Fibroblast of the conjunctiva (primary cell): Measurements from ENCODE around the gene IL34.

Experiments used
- DNase-seq: peaks from one replicate; pipeline ENCODE4 v3.0.0-alpha.2; 2010; ENCODE audit warnings: low read depth

Gene IL34

DNA sequence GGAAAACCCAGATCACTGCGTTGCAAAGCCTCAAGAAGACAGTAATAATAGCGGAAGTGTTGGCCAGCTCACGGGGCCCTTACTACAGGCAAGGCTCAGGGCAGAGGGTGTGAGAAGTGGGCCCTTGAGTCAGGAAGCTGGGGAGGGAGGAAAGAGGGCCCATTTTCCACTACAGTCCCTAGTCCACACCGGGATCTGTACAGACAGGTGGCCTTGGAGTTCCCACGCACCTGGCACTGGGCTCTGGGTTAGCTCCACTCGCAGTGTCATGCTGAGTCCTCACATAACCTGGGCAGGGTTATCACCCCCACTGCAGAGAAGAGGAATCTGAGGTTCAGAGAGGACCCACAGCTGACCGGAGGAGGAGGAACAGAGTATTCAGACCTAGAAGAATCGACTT, 56.3 kb downstream of the IL34 start:
- no peak for DNase-seq

GRCh38 chr16:70703041-70703834, 56.9 kb downstream of the IL34 start:
- DNase-seq: peak; percentile 81

GRCh38 chr16:70703835-70704381, 57.5 kb downstream of the IL34 start:
- no peak for DNase-seq

DNA sequence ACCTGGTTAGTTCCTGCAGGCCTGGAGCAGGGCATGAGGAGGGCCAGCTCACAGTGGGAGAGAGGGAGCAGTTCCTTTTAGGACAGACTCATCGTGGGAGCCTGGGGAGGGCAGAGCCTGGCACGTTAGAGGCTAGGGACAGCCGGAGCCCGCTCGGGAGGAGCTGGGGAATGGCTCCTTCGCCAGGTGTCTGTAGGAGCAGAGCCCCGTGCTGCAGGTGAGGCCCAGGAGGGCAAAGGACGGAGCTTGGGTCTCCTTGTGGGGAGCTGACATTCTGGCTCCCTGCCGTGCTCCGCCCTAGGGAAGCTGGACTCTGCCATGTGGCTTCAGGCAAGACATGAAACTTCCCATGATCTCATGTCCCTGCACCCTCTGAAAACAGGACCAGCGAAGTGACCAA, 58.2 kb downstream of the IL34 start:
- no peak for DNase-seq

GRCh38 chr16:70705056-70705455, 58.7 kb downstream of the IL34 start:
- DNase-seq: no peak

- DNase-seq: peak; percentile 89
These were observed 60.6 kb downstream of the IL34 start for GRCh38 chr16:70706948-70707465.

- no peak for DNase-seq
These were observed 62.2 kb downstream of the IL34 start for GRCh38 chr16:70708366-70709246.

DNA sequence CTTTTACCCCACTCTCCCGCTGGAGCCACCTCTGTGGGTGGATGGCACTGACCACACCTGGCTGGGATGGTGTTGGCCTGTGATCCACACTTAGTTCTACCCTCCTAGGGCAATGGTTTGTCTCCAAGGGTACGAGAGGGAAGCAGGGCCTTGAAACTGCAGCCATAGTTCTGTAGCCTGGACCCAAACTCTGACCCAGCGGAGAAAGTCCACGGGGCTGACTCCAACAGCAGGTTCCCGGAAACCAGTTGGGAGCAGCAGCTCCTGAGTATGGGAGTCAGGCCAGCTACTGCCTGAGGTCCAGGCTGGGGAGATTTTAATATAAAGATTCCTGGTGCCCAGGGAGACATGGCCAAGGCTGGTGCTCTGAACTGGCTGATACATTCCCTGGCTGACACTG, 63.1 kb downstream of the IL34 start:
- DNase-seq: no peak

- DNase-seq: no peak
These were observed 63.6 kb downstream of the IL34 start for GRCh38 chr16:70709942-70710341.
